A549 (cell line): ENCODE measurements around the gene AFDN. TPM values are rescaled to one million over a fixed set of nuclear protein-coding genes. Genes with fewer than 3 reads are reported as not detected.

ENCODE experiments used
- polyA plus RNA-seq, 4 experiments: library from polyadenylated mRNA; depleted of rRNA in 3 of 4; stranded (reverse); fragments of >200 nt; fragmentation: RNase III in 1 of 4; extraction: RNeasy Plus Mini Kit Qiagen cat#74134 plus additional on column Dnase treatment in 1 of 4; gene quantifications; 2 replicates in 3 of 4; 3 replicates in 1 of 4; pipeline ENCODE4 v1.2.3, GENCODE V29; 2011 to 2017

The AFDN gene
- polyA plus RNA-seq, 2 of the 4 experiments (the other 2 are of a cell fraction): 17.5 to 40.8 TPM

Other genes starting within 250 kb of the AFDN start
- gene KIF25, start 170.8 kb downstream of the AFDN start, polyA plus RNA-seq (2011; rRNA removed): 0.04 and 0.13 TPM in 2 replicates
- 0.06 to 0.49 TPM (median 0.15 TPM) in 3 replicates for gene KIF25, start 170.8 kb downstream of the AFDN start, polyA plus RNA-seq (2017; fragmentation: RNase III; extraction: RNeasy Plus Mini Kit Qiagen cat#74134 plus additional on column Dnase treatment)